GM18499 (cell line): ENCODE data around the gene MED12L.

Experiments used
- ATAC-seq: cut with Tn5 transposase; IDR thresholded peaks from one replicate; pipeline ENCODE4 v1.9.1; 2021; ENCODE audit warnings: moderate number of reproducible peaks; ENCODE audit not compliant: insufficient read depth, unreplicated experiment

MED12L gene

DNA sequence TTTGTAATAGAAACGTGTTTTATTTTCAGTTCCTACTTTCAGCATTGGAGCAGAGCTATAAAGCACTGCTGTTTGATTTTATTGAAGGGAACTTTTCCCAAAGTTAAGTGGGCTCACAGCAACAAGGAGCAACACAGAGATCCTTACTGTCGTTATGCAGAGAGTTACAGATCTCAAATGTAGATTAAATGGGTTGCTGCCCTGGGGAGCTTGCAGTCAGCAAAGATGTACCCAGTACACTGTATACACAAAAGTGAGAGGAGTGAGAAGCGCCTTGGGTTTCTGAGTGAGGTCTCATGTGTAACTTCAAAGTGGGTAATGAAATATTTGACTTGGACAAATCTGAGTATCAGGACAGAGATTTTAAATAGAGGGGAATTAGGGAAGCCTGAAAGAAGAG lies 47.7 kb downstream of the MED12L start:
- no peak for ATAC-seq

DNA sequence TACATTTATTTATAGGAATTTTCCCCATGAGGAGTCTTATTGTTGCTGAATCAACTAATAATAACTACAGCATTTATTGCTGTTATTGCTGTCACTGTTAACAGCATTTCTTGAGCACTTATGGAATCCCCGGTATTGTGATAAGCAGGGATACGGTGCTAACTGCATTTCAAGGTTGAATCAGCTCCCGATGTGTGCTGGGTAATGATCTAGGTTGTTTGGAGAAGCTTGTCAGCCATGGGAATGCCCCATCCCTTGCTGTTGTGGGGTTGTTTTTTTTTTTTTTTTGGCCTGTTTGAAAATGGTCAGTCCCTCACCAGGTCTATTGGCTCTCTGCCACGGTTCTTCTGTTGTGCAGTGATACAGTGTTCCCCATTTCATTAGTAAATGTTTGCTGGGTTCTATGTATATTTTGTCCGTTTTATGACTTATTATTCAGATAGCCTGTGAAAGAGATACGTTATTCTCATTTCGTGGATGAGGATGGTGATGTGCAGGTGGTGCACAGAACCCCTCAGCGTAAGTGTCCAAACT lies 48.5 kb downstream of the MED12L start:
- no peak for ATAC-seq

DNA sequence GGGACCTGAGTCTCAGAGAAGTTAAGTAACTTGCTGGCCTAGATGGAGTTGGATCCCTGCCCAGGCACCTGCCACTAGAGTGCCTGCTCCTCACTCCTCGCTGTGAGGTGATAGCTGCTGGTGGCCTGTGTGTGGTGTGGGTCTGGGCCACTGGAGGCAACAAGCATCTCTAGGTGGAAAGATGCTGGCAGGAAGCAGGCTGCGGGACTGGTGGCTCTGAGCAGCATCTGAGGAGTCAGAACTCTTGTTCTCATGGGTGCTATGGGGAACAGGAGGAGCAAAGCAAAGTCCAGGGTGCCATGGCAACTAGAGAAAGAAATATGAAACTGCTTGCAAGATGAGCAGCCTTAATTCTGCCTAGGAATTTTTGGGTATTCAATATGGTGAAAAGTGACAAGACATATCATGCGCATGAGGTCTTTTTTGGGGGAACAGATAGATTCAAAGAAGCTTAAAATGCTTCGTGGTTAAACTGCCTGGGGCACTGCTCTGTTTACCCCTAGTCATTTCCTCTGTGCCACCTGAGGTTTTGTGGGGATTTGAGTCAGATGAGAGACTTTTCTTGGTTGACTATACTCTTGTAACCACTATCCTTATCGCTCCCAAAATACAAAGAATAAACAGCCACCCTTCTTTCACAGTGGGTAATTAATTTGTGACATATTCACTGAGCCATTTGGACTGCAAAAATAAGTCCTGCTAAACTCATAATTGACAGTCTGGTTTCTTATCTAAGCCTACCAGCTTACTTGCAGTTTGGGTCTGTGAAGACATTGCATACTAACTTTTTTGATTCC lies 50.3 kb downstream of the MED12L start:
- no peak for ATAC-seq

DNA sequence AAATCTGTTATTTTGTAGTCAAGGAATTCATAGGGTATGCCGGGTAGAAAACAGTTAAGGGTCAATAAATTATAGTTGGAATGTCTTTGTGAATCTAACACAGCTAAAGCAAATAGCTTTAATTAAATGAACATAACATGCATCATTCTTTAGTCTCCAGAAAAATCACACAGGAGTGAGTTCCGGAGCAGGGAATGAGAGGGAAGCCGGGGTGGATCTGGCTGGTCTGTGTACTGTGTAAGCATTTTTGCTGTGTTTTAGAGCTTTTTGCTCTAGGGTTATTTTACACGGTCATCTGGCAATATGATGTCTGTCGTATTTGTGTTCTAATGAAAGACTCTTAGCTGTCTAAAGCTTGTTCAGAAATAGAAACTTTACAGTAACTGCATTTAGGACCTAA lies 57.5 kb downstream of the MED12L start:
- ATAC-seq = no peak

DNA sequence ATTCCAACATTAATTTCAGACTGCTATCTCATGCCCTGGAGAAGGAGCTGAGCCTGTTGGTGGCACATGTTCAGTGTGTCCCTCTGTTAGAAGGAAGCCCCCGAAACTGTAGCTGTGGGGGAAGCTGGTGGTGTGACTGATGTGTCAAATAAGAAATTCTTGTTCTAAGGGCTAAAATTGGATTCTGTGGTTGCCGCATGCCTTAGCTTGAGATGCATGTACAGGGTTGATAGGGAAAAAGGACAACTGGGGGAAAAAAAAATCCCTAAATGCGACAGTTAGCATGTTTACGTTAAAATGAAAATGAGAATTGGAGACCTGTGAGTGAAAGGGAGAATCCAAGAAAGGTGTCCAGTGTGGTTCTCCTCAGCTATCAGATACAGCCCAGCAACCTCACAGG lies 58.6 kb downstream of the MED12L start:
- no peak for ATAC-seq

DNA sequence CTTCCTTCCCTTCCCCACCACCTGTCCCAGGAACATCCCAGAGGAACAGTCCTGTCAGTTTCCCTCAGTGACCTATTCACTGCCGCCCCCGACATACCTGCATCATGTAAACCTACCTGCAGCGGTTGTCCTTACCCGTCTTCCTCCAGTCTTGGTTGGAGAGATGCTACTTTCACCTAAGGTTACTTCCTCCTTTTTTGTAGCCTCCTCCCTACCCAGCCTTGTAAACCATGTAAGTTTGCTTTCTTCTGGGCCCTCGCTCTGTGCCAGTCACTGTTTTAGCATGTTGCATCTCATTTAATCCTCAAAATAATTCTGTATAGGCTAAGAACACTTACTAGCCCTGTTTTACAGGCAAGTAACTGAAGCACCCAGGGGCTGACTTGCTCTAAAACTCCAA lies 59.3 kb downstream of the MED12L start:
- no peak for ATAC-seq

DNA sequence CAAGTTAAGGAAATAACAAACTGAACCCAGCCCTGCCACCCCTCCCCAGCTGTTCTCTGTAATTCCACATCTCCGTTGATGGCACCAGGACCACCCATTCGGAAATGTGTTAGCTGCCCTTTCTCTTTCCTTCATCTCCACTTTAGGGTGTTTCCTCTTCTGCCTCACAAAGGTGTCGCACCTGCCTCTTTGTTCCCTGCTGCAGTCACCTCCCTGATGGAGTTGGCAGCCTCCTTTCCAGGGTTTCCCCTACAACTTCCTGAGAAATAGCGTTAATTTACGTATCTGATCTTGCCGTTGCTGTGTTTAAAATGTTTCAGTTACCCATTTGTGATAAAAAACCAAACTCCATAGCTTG lies 60.2 kb downstream of the MED12L start:
- ATAC-seq = no peak

DNA sequence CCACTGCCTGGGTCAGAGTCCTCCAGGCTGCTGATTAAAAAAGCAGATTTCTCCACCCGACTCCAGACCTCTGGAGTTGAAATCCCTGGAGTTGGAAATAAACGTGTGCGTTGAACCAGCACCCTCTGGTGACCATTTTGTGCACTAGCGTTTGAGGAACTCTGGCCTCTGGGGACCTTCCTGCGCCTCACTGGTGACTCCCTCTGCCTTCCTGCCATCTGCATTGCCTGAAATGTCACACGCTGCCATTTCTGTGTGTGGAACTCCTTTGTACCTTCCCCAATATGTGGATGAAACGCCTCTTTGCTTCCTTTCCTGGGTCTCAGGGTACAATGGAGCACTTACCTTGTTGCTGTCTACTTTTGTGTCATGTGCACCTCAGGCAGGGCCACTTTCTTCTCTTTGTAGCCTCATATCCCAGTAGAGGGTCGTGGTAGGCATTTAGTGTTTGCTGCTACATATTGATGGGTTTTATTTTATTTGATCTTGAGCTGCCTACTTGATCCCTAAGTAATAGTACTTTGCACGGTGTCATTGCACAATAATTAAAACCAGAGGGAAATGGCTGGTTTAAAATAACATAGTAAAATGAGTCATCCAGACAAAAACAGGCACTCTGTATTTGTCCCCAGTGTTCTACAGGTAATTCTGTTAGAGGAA lies 60.7 kb downstream of the MED12L start:
- peak; percentile 78 for ATAC-seq

DNA sequence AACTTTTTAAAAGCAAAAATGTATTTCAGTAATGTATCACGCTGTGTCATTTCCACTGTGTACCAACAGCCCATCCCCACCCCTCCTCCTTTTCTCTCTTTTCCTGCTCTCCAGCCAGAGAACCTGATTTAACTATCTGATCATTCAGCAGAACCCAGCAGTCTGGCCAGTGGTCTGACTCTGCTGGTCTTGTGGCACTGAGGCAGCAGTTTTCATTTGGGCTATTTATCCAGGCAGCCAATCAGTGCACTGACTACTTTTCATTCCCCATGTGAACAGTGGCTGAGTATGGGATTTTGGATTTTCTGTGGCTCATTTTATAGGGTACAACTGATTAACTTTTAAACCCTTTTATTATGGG lies 61.2 kb downstream of the MED12L start:
- ATAC-seq = no peak

DNA sequence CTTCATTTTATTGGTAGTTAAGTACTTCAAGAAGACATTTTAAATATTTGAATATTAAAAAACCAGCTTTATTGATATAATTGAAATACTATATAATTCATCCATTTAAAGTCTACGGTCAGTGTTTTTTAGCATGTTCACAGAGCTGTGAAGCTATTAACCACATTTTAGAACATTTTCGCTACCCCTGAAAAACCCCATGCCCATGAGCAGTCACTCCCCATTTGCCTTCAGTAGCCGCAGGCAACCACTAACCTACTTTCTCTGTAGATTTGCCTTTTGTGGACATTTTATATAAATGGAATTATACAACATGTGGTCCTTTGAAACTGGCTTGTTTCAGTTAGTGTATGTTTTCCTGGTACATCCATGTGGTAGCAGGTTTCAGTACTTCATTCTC lies 61.8 kb downstream of the MED12L start:
- ATAC-seq = no peak

DNA sequence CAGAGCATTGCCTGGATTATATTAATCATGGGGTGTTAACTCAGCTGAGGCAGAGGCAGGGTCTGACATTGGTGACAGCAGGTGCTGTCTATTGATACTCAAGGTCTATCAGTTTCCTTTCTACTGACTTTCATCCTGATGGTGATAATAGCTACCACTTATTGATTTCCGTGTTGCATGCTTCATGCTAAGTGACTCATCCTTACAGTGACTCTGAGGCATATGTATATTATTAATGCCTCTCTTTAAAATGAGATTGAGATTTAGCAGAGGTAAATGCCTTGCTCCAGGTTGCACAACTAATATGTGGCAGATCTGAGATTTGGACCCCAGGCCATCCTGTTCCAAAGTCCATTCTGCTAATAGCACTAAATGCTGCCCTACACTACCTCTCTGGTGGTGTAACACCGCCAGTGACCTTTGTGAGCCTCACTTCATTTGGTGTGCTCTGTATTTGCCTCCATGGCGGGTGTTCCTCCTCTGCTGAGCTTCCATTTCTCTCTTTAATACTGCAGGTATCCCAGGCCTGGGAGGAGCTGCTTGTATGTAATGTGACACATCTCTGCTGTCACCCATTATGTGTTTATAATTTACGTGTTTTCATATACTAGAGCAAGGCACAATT lies 67.1 kb downstream of the MED12L start:
- ATAC-seq = no peak

DNA sequence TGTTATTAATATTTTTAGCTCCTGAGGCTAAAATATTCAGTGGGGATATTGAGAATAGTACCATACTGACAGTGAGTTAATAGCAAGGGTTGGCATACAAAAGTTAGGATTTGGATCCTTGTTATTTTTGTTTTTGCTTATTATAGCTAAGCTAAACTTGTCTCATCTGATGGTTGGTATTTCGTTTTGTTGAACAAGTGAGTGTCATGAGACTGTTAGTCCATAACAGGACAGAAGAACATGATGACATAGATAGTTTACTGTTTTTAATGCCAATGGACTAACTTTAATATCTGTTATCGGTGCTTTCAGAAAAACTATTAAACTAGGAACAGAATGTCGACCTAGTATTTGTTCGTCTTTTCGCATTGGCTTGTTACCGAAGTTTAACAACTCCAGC lies 69.1 kb downstream of the MED12L start:
- ATAC-seq = no peak

DNA sequence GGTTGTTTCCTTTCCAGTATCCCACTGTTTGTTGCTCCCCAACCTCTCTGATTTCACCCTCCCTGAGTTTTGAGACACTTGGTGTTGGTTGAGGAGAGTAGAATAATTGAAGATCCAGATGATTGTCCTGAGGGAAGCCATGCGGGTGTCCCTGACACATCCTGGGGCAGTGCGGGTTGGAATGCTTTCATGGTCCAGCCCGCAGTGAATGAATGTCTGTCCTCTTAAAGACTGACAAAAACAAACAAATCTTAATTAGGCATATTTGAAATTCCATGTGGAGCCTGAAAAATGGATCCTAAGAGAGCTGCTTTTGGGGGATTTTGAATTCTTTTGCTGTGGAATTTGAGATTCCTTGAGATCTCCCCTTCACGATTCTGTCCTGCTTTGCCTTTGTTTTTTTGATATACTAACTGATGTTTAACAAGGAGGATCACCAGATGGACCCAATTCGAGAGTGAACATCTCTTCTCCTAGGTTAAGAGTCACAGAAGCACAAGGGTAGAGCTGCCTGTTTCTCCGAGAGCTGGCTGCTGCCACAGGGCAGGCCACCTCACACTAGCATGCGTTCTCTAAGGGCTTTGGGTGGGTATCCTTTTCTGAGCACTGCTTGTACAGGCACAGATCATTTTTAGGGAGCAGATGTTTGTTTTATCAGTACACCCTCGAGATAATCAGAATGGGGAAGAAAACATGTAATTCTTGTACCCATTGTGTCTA lies 70.1 kb downstream of the MED12L start:
- no peak for ATAC-seq

DNA sequence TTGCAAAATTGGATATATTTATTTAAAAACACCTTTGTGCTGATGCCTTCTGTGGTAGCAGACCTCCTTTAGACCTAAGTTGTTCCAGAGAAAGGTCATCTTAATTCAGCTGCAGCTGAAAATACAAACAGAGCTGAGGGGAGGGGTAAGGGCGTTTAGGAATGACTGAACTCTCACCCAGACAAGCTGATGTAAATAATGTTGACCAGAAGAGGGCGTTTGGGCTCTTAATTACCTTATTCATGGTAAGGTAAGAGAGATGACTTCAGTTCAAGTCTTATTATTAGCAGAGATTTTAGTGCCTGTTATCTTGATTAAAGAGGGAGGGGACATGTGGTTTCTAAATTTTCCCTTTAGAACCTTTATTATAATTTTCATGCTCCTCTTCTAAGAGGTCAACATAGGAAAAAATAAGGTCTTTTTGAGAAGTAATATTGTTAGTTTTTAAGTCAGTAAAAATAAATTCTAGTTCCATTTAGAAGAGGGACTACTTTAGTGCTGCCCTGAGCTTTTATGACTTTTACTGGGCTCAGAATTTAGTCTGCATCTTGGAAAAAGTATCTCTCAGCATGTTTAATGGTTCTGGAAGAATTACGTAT lies 71.3 kb downstream of the MED12L start:
- ATAC-seq = peak; percentile 48

DNA sequence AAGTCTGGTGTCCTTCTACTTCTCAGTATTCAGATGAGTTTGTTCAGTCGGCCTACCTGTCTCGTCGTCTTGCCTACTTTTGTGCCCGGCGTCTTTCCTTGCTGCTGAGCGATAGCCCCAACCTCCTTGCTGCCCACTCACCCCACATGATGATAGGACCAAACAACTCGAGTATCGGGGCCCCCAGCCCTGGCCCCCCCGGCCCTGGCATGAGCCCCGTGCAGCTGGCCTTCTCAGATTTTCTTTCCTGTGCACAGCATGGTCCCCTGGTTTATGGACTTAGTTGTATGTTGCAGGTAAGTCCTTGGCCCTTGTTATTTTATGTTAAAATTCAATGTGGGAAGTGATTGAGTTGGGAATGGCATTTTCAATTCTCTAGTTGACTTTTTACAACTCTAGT lies 74.3 kb downstream of the MED12L start:
- no peak for ATAC-seq

DNA sequence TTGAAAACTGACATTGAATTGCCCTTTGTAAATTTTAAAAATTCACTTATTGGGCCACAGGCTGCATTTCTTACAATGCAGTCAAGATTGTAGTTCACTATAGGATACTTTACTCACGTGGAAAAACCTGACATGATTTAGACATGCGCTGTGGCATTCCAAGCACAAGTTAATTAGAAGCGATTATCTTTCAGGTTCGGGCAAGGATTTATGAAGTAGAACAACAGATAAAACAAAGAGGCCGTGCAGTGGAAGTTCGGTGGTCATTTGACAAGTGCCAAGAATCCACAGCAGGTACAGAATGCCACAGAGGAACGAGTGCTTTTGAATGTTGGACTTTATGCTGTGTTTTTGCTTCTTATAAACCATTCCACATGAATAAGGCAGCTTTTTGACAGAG lies 79.8 kb downstream of the MED12L start:
- ATAC-seq = no peak

DNA sequence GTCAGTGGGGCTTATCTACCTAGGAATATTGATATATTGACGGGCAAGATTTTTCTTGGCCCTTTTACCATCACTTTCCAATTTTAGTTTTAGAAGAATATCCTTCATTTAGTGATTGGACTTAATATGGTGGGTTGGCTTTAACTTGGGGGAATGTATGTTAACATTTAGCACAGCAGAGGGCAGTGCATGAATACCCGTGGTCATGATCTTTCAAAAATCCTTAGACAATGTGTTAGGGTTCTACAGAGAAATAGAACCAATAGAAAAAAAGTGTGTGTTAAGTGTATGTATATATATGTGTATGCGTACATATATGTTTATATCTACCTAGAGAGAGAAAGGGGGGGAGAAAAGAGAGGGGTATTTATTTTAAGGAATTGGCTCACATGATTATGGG lies 80.7 kb downstream of the MED12L start:
- ATAC-seq = no peak

DNA sequence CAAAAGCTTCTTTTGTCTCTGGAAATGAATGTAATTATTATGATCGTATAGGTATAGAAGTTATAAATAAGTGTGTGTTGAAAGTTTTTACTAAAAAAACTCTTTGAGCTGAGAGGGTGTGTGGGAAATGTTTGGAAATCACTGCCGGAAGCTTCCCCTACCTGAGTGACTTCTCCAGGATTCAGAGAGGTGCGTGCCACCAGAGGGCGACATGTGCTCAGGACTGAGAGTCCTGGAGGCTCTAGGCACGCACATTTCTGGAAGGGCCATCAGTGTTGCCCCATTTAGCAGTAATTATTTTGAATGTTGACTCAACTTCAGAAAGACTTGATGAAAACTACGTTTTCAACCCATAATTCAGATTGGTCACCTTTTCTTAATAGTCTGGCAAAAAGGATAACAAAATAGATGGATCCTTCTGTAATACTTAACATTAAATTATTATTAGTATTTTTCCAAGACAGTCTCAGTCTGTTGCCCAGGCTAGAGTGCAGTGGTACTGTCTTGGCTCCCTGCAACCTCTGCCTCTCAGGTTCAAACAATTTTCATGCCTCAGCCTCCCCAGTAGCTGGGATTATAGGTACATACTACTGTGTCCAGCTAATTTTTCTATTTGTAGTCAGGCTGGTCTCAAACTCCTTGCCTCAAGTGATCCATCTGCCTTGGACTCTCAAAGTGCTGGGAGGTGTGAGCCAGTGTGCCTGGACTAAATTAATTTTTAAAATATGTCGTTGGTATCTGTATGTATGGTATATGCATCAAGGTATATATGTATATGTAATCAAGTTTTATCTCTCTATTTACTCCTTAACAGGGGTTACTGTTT lies 83.0 kb downstream of the MED12L start:
- ATAC-seq = no peak

DNA sequence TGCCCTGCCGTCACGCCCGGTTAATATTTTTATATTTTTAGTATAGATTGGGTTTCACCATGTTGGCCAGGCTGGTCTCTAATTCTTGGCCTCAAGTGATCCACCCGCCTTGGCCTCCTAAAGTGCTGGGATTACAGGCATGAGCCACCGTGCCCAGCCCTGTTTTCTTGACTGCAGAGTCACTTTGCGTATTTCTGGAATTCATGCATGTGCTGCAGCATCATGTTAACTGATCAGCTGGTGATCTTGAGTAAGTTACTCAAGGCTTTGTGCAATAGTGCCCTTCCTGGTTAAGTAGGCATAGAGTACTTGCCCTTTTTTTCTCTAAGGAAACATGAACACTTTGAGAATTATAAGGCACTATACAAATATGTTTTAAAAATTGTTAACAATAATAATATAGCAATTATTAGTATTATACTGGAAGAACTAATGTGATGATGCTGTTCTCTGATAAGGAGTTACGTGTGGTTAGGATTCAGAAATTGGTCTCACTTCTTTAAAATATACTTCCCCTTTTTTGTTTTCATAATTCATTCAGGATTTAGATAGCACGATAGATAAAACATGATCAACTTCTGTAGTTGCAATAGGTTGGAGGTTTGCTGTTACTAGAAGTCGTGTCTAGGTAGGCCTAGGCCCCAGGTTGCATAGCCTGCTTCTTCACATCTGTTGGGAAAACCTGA lies 83.9 kb downstream of the MED12L start:
- no peak for ATAC-seq
